ENCODE measurements around the gene HES2. TPM values are rescaled to one million over a fixed set of nuclear protein-coding genes. Genes with fewer than 3 reads are reported as not detected.
"Not testable (repeated sequence)": the region's sequence is repeated elsewhere in the genome, so short reads cannot be mapped to it uniquely, and the experiment has no call there.

The HES2 gene
- total and polyA plus RNA-seq, 9 of the 15 experiments (the other 6 are each of a cell fraction or from before 2014, with no cell fraction given) = 0.05 to 0.18 (median 0.07) TPM; not detected in 4

- TF ChIP-seq CTCF (IDR thresholded peaks at IDR 0.05 in 2 of 3, conservative IDR thresholded peaks at IDR 0.05 in 1 of 3; ENCODE audit: insufficient read depth in 2 of 3, low read depth in 1 of 3, low read length in 3 of 3) = peak; percentile 3 to 21 (median 6); a peak in 1 of 6 replicates
These were observed 37.2 kb upstream of the HES2 start (continued) for GRCh38 chr1:6456800-6457466.

GRCh38 chr1:6455752-6456520, 36.2 kb upstream of the HES2 start:
- intact Hi-C loops (cut with micrococcal nuclease); H3K27ac ChIP-seq (ENCODE audit: extremely low read depth, low read depth, low read length); in situ Hi-C loops (cut with MboI); BruUV-seq (replicated peaks); H3K36me3 ChIP-seq (ENCODE audit: control insufficient read depth, insufficient read depth, low read length); H3K4me2 ChIP-seq (ENCODE audit: insufficient read depth, low read length); H3K9me1 ChIP-seq (ENCODE audit: control insufficient read depth, insufficient read depth, low read length); H3K9me3 ChIP-seq (replicated peaks; ENCODE audit: control insufficient read depth, insufficient read depth, low read depth, low read length); CTCF ChIA-PET (ENCODE audit: low intra/inter-chr PET ratio); H3K9ac ChIP-seq (ENCODE audit: insufficient read depth in 1 of 2, low read depth in 2 of 2, low read length in 2 of 2); H3K79me2 ChIP-seq (ENCODE audit: control insufficient read depth, insufficient read depth, low read length); DNase-seq (ENCODE audit: extremely low read depth in 1 of 4, low spot score in 3 of 4); H3K4me3 ChIP-seq; H2AFZ ChIP-seq (ENCODE audit: low read depth, low read length): not testable (repeated sequence)
- Histone ChIP-seq H3K27me3 (ENCODE audit: control insufficient read depth in 2 of 2, insufficient read depth in 2 of 2, low read length in 2 of 2) (peaks cover 37 to 81% of the 10 kb centered on the region in 2 experiments), H3K4me1 (replicated peaks in 1 of 2; ENCODE audit: control insufficient read depth in 2 of 2, insufficient read depth in 2 of 2, low read length in 2 of 2) (peaks cover 0 to 49% of the 10 kb centered on the region in 2 experiments; a peak in 2 of 5 replicates), H4K20me1 (replicated peaks; ENCODE audit: control insufficient read depth, insufficient read depth, low read length) (peaks cover 11% of the 10 kb centered on the region; the same call in 1 of the 2 replicates)
- FAIRE-seq = peak; percentile 79
- POLR2A ChIA-PET = interaction anchor here (0.9 kb wide), 1 partner anchor 24 kb away, joined by 3 read pairs; no protein-coding TSS in a partner anchor
- peak in 2 of 3 experiments; percentile 11 to 15; a peak in 1 of 6 replicates for TF ChIP-seq CTCF (IDR thresholded peaks at IDR 0.05 in 2 of 3, conservative IDR thresholded peaks at IDR 0.05 in 1 of 3; ENCODE audit: insufficient read depth in 2 of 3, low read depth in 1 of 3, low read length in 3 of 3)
- WGBS (ENCODE audit: insufficient coverage, low coverage, missing lambda C conversion rate) = 47% methylated on average over 51 of the region's 58 CpGs
- ATAC-seq = peak; percentile 58

Data from K562 (cell line).